ENCODE measurements around the gene STAMBPL1.
"Not testable (repeated sequence)": the region's sequence is repeated elsewhere in the genome, so short reads cannot be mapped to it uniquely, and the experiment has no call there.

Gene STAMBPL1

GRCh38 chr10:88920986-88921593 lies 41.0 kb downstream of the STAMBPL1 start:
- DNase-seq (ENCODE audit: low spot score), result no peak

GRCh38 chr10:88922041-88922440 lies 42.0 kb downstream of the STAMBPL1 start:
- no peak for DNase-seq (ENCODE audit: low spot score)

- no peak for DNase-seq (ENCODE audit: low spot score)
Measured at GRCh38 chr10:88923520-88923919, 43.5 kb downstream of the STAMBPL1 start.

- DNase-seq (ENCODE audit: low spot score), result no peak
Measured at GRCh38 chr10:88926566-88927415, 46.7 kb downstream of the STAMBPL1 start.

GRCh38 chr10:88927416-88927690 lies 47.3 kb downstream of the STAMBPL1 start:
- DNase-seq (ENCODE audit: low spot score), result no peak

- DNase-seq (ENCODE audit: low spot score), result no peak
Measured at GRCh38 chr10:88928254-88928653, 48.2 kb downstream of the STAMBPL1 start.

- no peak for DNase-seq (ENCODE audit: low spot score)
Measured at GRCh38 chr10:88931548-88931947, 51.5 kb downstream of the STAMBPL1 start.

GRCh38 chr10:88932029-88932428 lies 52.0 kb downstream of the STAMBPL1 start:
- not testable (repeated sequence) for DNase-seq (ENCODE audit: low spot score)

- peak; percentile 76 for DNase-seq (ENCODE audit: low spot score)
Measured at GRCh38 chr10:88932539-88933256, 52.7 kb downstream of the STAMBPL1 start.

- DNase-seq (ENCODE audit: low spot score), result no peak
Measured at GRCh38 chr10:88933564-88933963, 53.5 kb downstream of the STAMBPL1 start.

GRCh38 chr10:88934900-88935672 lies 55.0 kb downstream of the STAMBPL1 start:
- DNase-seq (ENCODE audit: low spot score), result peak; percentile 71

- DNase-seq (ENCODE audit: low spot score), result no peak
Measured at GRCh38 chr10:88936656-88937055, 56.6 kb downstream of the STAMBPL1 start.

GRCh38 chr10:88938039-88938438 lies 58.0 kb downstream of the STAMBPL1 start:
- no peak for DNase-seq (ENCODE audit: low spot score)

- DNase-seq (ENCODE audit: low spot score), result no peak
Measured at GRCh38 chr10:88938938-88939337, 58.9 kb downstream of the STAMBPL1 start.

GRCh38 chr10:88941026-88941425 lies 61.0 kb downstream of the STAMBPL1 start:
- no peak for DNase-seq (ENCODE audit: low spot score)

- DNase-seq (ENCODE audit: low spot score), result no peak
Measured at GRCh38 chr10:88943778-88944177, 63.7 kb downstream of the STAMBPL1 start.

GRCh38 chr10:88944813-88945212 lies 64.8 kb downstream of the STAMBPL1 start:
- no peak for DNase-seq (ENCODE audit: low spot score)

- no peak for DNase-seq (ENCODE audit: low spot score)
Measured at GRCh38 chr10:88946200-88946599, 66.2 kb downstream of the STAMBPL1 start.

- DNase-seq (ENCODE audit: low spot score), result no peak
Measured at GRCh38 chr10:88946965-88947590, 67.0 kb downstream of the STAMBPL1 start.

GRCh38 chr10:88949051-88949450 lies 69.0 kb downstream of the STAMBPL1 start:
- no peak for DNase-seq (ENCODE audit: low spot score)

GRCh38 chr10:88949912-88950837 lies 70.1 kb downstream of the STAMBPL1 start:
- DNase-seq (ENCODE audit: low spot score), result no peak
